Prostate gland (tissue), 2 donors: ENCODE results near the gene JMJD7.

Source experiments
- POLR2A ChIP-seq: fragments of 450-650 bp; IDR thresholded peaks from one replicate; pipeline ENCODE4 v1.6.1; 2016; ENCODE audit warnings: antibody characterized with exemption, mild to moderate bottlenecking
- POLR2AphosphoS5 ChIP-seq: sonication (generic); formaldehyde crosslinking; IDR thresholded peaks from one replicate; pipeline ENCODE4 v1.6.1; 2017; ENCODE audit warnings: antibody characterized with exemption
- TF ChIP-seq, protein P1 (sequence below), 4 experiments: fragments of 200-600 bp in 2 of 4; fragments of 450-650 bp in 2 of 4; sonication (generic) in 2 of 4; IDR thresholded peaks; 1 replicate in 3 of 4; 2 replicates in 1 of 4; pipeline ENCODE4 v1.5.1; 2016 to 2019; ENCODE audit warnings: antibody characterized with exemption in 4 of 4, mild to moderate bottlenecking in 2 of 4, moderate library complexity in 2 of 4

DNA sequence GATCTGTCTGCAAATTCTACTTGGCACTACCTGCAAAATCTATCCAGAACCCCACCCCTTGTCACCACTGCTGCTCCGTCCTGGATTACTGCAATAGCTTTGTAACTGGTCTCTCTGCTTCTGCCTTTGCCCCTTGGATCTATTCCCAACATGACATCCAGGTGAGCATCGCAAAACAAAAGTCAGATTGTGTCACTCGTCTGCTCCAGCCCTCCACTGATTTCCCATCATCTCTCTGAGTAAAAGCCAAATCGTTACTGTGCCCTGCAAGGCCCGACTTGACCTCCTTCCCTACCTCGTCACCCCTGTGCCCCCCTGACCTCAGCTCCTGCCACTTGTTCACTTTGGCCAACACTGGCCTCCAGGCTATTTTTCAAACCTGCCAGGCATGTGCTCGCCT, 56.6 kb downstream of the JMJD7 start:
- TF ChIP-seq, protein P1, sequence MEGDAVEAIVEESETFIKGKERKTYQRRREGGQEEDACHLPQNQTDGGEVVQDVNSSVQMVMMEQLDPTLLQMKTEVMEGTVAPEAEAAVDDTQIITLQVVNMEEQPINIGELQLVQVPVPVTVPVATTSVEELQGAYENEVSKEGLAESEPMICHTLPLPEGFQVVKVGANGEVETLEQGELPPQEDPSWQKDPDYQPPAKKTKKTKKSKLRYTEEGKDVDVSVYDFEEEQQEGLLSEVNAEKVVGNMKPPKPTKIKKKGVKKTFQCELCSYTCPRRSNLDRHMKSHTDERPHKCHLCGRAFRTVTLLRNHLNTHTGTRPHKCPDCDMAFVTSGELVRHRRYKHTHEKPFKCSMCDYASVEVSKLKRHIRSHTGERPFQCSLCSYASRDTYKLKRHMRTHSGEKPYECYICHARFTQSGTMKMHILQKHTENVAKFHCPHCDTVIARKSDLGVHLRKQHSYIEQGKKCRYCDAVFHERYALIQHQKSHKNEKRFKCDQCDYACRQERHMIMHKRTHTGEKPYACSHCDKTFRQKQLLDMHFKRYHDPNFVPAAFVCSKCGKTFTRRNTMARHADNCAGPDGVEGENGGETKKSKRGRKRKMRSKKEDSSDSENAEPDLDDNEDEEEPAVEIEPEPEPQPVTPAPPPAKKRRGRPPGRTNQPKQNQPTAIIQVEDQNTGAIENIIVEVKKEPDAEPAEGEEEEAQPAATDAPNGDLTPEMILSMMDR (IDR thresholded peaks at IDR 0.05) = no peak
- TF ChIP-seq POLR2A (no peak), POLR2AphosphoS5 (no peak)
